ENCODE data around the gene ABHD17C.

Gene ABHD17C

GRCh38 chr15:80674245-80674614 lies 20.9 kb upstream of the ABHD17C start:
- no peak for TF ChIP-seq CTCF (IDR thresholded peaks at IDR 0.05; ENCODE audit: extremely low read depth, insufficient read depth, missing control alignments)
- DNase-seq (ENCODE audit: low spot score) = no peak
- in situ Hi-C loops (cut with MboI; ENCODE audit: low pct_unique_long_range_greater_than_20kb, low sequenced_read_pairs, unreplicated experiment) = no loop called here

DNA sequence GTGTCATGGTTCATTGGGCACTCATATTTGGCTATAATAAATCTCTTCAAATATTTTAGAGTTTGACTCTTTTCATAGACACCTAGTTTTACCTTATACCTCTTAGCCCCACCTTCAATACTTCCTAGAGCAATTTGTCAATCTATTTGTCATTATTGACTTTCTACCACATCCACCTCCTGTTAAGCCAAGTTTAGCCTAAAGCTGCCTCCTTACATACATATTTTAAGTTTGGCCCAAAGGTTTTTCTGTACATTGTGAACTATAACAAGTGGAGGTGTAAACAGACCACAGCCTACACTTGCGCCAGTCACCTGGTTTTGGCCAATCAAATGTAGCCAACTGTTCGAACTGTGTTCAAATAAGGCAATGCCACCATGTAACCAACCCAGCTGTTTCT lies 18.1 kb upstream of the ABHD17C start:
- DNase-seq (ENCODE audit: low spot score) = no peak
- no peak for TF ChIP-seq CTCF (IDR thresholded peaks at IDR 0.05; ENCODE audit: extremely low read depth, insufficient read depth, missing control alignments)
- in situ Hi-C loops (cut with MboI; ENCODE audit: low pct_unique_long_range_greater_than_20kb, low sequenced_read_pairs, unreplicated experiment) = no loop called here

GRCh38 chr15:80679167-80679803 lies 15.8 kb upstream of the ABHD17C start:
- no peak for DNase-seq (ENCODE audit: low spot score)
- TF ChIP-seq CTCF (IDR thresholded peaks at IDR 0.05; ENCODE audit: extremely low read depth, insufficient read depth, missing control alignments) = no peak
- in situ Hi-C loops (cut with MboI; ENCODE audit: low pct_unique_long_range_greater_than_20kb, low sequenced_read_pairs, unreplicated experiment) = no loop called here

GRCh38 chr15:80679804-80680175 lies 15.3 kb upstream of the ABHD17C start:
- TF ChIP-seq CTCF (IDR thresholded peaks at IDR 0.05; ENCODE audit: extremely low read depth, insufficient read depth, missing control alignments) = no peak
- no peak for DNase-seq (ENCODE audit: low spot score)
- in situ Hi-C loops (cut with MboI; ENCODE audit: low pct_unique_long_range_greater_than_20kb, low sequenced_read_pairs, unreplicated experiment) = no loop called here

GRCh38 chr15:80682201-80682600 lies 12.9 kb upstream of the ABHD17C start:
- TF ChIP-seq CTCF (IDR thresholded peaks at IDR 0.05; ENCODE audit: extremely low read depth, insufficient read depth, missing control alignments) = no peak
- no peak for DNase-seq (ENCODE audit: low spot score)
- in situ Hi-C loops (cut with MboI; ENCODE audit: low pct_unique_long_range_greater_than_20kb, low sequenced_read_pairs, unreplicated experiment) = no loop called here

DNA sequence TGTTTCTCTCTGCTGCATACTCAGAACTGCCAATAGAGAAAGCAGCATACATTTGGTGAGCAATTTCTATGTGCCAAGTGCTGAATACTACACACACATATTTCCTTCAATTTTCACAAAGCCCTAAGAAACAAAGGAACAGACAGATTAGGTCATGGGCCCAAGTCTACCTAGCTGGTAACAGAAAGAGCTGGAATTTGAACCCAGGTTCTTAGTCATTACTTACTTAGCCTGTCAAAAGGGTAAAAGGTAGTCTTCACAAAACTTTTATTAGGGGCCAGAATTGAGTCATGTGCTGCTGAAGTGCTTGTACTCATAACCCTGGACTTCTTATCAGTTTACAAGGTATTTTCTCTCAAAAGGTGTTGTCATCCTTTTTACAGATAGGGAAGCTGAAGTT lies 10.4 kb upstream of the ABHD17C start:
- TF ChIP-seq CTCF (IDR thresholded peaks at IDR 0.05; ENCODE audit: extremely low read depth, insufficient read depth, missing control alignments) = no peak
- no peak for DNase-seq (ENCODE audit: low spot score)
- in situ Hi-C loops (cut with MboI; ENCODE audit: low pct_unique_long_range_greater_than_20kb, low sequenced_read_pairs, unreplicated experiment) = no loop called here

GRCh38 chr15:80685628-80686027 lies 9.5 kb upstream of the ABHD17C start:
- DNase-seq (ENCODE audit: low spot score) = no peak
- no peak for TF ChIP-seq CTCF (IDR thresholded peaks at IDR 0.05; ENCODE audit: extremely low read depth, insufficient read depth, missing control alignments)
- in situ Hi-C loops (cut with MboI; ENCODE audit: low pct_unique_long_range_greater_than_20kb, low sequenced_read_pairs, unreplicated experiment) = no loop called here
